HG02571 (cell line): ENCODE measurements around the gene OTOGL.
"Not testable (repeated sequence)": the region's sequence is repeated elsewhere in the genome, so short reads cannot be mapped to it uniquely, and the experiment has no call there.

Experiments
- ATAC-seq: cut with Tn5 transposase; IDR thresholded peaks from one replicate; pipeline ENCODE4 v1.9.1; 2021; ENCODE audit warnings: mild to moderate bottlenecking, moderate library complexity; ENCODE audit not compliant: unreplicated experiment

The OTOGL gene, protein sequence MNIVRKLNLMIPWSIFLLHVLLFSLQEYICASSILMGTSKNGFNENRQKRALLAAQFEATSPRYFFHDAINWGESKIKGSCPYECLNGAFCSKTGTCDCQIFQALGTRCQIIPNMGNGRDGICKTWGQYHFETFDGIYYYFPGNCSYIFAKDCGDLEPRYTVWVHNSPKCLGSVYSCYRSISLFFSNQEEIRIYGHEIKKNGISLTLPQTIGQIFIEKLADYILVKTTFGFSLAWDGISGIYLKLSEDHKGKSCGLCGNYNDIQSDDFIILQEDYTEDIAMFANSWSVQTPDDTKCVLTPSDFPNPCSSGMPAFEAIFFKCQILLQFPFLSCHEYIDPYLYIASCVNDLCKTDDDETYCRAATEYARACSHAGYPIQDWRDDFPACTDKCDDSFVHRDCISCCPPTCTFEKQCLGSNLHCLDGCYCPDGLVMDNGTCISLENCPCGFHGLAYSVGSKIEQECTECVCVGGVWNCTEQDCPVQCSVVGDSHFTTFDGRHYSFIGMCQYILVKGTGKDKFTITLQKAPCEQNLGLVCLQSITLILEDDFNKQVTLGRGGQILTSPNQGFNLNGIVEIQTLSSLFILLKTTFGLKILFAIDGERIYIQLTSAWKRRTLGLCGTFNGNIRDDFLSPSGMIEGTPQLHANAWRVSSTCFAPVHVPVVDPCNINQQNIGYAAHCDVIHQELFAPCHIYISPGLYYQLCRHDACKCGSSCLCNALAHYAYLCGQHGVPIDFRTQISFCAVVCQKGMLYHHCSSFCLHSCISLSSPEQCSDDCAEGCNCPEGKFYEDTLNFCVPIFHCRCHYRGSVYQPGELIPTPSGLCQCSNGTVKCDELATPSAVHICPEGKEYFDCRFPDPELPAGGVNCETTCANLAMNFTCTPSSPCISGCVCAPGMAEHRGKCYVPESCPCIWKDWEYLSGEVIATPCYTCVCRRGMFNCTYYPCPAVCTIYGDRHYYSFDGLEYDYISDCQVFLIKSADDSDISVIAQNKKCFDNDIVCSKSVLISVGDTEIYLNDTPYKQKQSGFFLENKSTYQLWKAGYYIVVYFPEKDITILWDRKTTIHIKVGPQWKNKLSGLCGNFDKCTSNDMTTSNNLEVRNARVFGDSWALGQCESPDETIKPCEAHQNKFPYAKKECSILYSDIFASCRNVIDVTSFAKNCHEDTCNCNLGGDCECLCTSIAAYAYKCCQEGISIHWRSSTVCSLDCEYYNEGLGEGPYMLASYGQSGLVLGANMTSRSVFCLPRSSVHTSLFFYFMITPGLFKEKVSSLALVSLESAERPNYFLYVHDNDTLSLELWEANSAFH (N-terminal part only)

DNA sequence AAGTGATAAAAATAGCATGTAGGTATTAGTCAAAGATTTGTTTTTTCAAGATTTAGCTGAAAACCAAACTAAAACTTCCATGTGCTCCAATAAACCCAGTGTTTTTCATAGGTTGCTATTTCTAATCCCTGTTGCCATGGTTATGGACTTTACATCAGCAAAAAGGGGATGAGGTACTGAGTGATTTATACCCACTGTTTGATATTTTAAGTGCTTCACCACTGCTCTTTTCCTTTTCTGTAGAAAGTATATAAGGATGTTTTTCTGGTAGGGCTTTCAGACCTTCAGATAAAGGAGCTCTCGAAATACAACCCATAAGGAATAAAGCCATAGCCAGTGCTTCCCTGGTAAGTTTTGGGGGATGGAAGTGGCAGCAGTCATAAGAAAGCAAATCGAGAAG, at the start of gene OTOGL:
OTOGL (plus strand) TSS at position 279 of the 400 bp plus-strand sequence. CDS start 109,895 bp downstream, outside the sequence.
- no peak for ATAC-seq

DNA sequence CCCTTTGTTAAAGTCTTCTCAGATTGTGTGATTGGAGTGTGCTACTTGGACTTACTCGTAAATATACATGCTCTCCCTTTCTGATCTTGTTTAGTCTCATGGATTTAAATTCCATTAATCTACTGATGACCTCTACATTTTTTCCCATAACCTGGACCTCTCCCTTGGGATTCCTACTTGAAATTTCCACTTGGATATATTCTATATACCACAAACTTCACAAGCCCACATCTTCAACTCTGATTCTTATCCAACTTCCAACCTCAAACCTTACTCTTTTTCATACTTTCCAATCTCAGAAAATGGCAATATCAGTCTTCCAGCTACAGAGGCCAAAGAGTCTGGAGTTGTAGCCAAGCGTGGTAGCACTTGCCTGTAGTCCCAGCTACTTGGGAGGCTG, 49.1 kb upstream of the OTOGL start:
- ATAC-seq, result no peak

DNA sequence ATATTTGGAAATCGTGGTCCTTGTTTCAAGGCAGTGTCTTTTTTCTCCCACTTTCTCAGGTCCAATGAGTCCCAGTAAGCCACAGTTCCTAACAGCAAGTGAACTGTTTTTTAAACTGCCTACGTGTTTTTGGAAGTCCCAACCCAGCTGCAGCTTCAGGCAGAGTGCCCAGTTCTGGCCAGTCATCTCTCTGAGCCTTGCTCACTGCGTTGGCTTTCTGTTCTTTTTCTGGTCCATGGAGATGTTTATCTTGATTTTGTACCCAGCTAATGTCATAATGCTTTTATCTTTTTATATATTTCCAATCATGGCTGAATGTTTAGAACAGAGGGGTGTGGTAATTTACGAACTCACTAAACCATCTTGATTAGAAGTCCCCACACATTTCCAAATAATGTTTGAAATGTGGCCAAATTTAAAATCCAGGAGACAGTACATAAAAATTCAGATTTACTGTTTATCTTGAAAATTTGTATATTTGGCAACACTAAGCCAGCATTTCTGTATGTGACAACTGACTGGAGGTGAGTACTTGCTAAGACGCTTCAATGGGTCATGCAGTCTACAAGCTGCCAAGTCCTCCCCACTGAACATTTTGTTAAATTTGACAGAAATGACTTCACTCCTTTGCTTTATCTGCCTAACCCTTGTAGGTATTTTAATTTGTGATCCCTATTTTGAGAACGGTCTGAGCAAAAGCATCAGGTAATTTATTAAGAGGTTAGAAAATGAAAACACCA, 46.1 kb upstream of the OTOGL start:
- no peak for ATAC-seq

DNA sequence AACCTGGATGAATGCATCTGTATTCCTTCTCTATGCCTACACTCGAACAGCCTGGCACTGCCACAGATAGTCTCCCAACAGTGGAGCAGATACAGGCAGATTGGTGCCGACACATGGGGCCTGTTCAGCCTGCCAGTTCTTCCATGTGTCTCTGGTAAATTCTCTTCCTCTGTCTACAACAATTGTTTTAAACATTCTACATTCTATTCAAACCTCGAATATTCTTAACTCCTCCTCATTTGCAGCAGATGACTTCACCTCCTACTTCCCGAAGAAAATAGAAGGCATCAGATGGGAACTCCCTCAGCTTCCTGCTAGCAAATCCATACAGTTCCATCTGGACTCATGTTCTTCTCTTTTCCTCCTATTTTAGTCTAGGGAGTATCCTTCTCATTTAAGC, 43.1 kb upstream of the OTOGL start:
- no peak for ATAC-seq

DNA sequence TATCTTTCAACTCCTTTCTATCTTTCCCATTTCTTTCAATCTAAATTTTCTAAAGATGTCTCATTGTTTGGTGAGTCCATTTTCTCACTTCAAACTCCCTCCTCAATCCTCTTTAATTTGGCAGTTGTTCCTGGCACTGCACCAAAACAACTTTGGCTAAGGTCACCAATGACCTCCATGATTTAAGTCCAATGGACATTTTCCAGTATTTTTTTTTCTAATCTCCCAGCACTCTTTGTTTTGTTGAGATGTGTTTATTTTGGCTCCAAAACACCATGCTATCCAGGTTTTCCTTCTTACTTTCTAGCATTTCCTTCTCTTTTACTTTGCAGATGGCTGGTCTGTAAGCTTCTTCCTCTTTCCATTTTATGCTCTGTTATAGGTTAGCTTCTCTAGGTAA, 42.5 kb upstream of the OTOGL start:
- no peak for ATAC-seq

DNA sequence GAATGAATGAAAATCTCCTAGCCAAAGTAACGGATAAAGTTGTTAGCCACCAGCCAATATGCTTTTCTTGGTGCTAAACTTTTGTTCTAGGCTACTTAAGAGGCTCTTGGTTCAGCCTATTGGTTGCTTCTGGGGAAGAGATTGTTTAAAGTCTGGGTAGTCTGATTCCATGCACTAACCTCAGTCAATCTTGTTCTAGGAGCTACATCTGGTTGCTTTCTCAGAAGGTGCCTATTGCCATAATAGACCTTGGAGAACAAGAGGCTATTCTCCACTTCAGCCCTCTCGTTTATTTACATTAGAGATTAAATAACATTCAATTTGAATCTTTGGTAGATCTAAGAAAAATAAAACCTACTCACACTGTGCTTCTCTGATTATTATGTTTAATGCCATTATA, 40.8 kb upstream of the OTOGL start:
- ATAC-seq, result no peak

DNA sequence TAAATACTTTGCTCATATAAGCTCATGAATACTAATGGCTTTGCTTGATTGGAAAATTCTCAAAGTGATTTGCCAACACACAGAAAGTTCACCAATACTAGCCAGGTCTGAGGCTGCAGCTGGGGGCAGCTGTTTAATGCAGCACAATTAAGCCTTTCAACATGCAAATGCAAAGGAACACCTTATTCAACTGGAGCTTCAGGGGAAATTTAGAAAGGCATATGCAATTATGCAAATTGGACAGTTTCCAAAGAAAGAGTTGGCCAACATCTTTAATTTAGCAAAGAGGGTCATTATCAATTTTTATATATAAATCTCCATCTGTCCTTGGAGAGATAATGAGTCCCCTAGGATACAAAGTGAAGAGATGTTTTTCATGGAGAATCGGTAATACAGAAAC, 40.2 kb upstream of the OTOGL start:
- ATAC-seq, result no peak

DNA sequence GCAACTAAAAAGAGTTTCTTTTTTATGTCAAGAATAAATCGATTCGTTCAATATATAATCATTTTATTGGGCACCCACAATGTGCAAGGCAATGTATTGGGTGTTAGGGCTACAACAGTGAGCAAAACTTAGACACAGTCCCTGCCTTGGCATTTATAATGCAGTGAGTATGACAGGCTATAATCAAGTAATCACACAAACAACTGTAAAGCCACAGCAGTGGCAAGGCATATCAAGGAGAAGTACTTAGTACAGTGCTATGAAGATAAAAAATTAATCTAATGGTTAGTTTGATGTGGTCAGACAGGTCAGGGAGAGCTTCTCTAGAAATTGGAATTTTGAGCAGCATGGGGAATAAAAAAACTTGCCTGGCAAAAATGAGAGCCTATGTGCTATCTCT, 39.5 kb upstream of the OTOGL start:
- no peak for ATAC-seq

DNA sequence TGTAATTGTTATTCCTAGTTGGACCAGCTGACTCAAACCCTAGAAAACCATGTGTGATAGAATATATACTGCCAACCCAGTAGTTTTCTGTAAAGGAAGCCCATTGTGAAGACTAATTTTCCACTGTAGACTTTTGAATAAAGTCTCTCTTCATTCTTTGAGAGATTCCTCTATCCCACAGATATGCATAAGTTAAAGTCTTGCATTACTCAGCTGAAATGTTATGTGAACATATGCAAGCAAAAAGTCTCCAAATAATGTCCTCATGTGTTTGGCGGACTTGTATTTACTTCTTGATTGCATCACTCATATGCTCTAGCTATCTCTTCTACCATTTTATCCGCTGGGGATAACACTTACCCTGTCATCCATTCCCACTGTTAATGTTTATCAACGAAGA, 35.1 kb upstream of the OTOGL start:
- ATAC-seq, result no peak

DNA sequence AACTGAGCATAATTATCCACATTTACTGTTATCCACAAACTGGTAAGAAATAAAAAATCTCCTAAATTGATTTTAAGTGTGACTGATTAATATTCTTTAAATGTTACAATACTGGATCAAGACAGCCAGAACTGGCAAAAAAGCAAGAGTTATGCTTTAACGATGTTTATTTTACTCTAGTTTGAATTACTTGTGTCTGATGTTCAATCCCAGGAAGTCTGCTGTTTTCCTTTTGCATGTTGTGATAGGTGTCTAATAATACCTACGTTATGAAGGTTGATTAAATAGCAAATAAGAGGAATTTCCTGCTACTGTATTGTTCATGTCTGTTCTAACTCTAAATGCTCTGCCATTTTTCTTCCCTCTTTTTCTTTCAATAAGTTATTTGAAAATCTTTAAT, 34.4 kb upstream of the OTOGL start:
- no peak for ATAC-seq

DNA sequence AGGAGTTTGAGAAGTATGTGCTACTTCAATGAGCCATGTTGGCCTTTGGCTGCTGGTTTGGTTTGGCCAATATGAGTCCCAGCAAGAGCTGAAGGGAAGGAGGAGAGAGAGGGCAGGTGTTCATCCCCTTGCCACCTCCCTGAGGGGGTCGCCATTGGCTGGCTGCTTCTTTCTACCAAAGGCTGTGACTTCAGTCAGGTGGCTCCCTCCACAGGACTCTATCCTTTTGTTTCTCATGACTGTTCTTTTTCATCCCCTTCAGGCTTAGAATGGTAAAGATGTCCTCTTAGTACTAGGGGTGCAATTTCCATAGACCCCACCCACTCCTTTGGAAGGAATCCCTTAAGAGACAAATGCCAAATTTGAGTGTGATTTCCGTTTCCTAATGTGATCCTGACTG, 31.2 kb upstream of the OTOGL start:
- no peak for ATAC-seq

DNA sequence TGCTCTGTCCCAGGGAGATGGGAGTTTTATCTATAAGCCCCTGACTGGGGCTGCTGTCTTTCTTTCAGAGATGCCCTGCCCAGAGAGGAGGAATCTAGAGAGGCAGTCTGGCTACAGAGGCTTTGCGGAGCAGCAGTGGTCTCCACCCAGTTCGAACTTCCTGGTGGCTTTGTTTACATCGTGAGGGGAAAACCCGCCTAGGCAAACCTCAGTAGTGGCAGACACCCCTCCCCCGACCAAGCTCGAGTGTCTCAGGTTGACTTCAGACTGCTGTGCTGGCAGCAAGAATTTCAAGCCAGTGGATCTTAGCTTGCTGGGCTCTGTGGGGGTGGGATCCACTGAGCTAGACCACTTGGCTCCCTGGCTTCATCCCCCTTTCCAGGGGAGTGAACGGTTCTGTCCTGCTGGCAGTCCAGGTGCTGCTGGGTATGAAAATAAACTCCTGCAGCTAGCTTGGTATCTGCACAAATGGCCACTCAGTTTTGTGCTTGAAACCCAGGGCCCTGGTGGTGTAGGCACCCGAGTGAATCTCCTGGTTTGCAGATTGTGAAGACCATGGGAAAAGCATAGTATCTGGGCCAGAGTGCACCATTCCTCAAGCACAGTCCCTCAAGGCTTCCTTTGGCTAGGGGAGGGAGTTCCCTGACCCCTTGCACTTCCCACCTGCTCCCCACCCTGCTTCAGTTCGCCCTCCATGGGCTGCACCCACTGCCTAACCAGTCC, 15.3 kb upstream of the OTOGL start:
- ATAC-seq, result not testable (repeated sequence)

DNA sequence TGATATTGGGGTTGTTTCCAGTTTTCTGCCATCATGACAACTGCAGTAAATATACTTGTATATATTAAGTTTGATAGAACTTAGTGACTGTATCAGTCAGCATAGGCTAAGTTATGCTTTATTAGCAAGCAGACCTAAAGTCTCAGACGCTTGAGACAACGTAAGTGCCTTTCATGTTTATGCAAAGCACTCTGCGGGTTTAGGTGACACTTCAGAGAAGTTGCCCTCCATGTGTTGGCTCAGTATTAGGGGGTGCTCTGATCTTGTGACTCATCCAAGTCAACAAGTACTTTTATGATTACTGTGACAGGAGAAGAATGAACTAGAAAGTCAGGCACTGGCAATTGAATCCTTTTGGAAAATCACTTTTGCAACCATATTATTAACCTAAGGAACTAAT, 13.3 kb upstream of the OTOGL start:
- peak; percentile 56 for ATAC-seq

DNA sequence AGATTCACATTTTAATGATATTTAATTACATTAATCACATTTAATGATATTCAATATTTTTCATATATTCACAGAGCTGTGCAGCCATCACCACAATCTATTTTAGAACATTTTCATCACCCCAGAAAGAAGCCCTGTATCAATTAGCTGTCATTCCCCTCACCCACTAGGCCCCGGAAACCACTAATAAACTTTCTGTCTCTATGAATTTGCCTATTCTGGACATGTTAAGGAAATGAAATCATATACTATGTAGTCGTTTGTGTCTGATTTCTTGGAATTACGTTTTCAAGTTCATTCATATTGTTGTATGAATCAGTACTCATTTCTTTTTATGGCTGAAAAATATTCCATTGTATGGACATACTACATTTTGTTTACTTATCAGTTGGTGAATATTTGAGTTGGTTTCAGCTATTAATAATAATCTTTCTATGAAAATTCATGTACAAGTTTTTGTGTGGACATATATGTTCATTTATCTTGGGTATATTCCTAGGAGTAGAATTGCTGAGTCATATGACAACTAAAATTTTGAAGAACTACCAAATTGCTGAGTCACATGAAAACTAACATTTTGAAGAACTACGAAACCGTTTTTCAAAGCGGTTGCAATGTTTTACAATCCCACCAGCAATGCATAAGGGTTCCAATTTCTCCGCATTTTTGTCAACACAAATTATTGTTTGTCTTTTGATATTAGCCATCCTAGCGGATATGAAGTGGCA, 11.7 kb upstream of the OTOGL start:
- no peak for ATAC-seq

DNA sequence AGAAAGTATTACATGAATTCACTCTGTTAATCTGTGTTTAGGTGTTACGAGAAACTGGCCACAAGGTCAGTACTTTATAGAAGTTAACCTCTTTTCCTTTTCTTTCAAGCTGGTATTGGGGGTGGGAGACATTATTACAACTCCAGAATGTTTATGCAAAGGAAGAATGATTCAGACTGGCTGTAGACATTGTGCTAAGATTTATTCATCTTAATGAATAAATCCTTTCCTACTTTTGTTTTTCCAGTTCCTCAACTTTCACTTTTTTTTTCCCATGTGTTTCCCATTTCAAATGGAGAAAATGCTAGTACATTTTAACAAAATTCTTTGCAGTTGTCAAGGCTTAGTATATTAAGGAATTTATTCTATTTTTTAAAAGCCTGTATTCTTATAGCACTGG, 1.3 kb downstream of the OTOGL start:
- no peak for ATAC-seq

DNA sequence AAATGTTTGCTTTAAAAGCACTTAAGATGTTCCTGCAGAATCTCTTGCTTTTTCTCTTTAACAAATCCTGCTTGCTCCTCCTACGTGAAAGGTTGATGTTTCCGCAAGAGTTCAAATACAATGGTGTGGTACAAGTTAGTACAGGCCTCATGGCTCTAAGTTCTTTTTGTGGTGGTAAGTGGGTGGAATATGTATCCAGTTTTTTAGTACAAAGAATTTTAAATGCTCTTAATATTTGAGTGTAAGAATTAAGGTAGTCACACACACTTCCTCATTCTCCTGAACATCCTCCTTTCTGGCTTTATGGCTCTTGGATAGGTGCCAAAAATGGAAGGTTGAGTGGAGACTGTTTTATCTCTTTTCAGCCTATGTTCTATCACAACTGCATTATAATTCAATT, 1.8 kb downstream of the OTOGL start:
- no peak for ATAC-seq

DNA sequence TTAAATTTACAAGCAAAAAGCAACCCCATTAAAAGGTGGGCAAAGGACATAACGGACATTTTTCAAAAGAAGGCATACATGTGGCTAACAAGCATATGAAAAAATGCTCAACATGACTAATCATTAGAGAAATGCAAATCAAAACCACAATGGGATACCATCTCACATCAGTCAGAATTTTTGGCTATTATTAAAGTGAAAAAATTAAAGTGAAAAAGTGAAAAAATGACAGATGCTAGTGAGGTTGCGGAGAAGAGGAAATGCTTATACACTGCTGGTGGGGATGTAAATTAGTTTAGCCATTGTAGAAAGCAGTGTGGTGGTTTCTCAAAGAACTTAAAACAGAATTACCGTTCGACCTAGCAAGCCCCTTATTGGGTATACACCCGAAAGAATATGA, 7.9 kb downstream of the OTOGL start:
- no peak for ATAC-seq

DNA sequence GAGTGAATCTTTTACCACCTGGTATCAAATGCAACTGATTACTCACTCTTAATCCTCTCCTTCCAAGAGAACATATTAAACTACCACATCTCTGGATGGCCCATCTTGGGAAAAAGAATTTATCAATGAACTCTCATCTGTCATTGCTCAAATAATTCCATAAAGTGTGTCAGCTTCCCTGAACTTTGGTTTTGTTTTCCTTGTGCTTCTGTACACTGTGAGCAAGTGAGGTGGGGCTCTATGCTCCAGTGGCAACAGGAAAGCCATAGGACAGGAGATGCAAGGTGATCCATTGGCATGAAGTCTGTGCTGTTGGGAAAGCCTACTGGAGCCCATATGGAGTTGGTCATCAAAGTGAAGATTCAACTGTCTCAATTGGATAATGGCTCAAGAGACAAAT, 17.4 kb downstream of the OTOGL start:
- no peak for ATAC-seq
